ENCODE results near the gene MB. TPM values are rescaled to one million over a fixed set of nuclear protein-coding genes. Genes with fewer than 3 reads are reported as not detected.

The MB gene
- total and polyA plus RNA-seq, 12 donors = 0.35 to 32.8 (median 2.0) TPM

DNA sequence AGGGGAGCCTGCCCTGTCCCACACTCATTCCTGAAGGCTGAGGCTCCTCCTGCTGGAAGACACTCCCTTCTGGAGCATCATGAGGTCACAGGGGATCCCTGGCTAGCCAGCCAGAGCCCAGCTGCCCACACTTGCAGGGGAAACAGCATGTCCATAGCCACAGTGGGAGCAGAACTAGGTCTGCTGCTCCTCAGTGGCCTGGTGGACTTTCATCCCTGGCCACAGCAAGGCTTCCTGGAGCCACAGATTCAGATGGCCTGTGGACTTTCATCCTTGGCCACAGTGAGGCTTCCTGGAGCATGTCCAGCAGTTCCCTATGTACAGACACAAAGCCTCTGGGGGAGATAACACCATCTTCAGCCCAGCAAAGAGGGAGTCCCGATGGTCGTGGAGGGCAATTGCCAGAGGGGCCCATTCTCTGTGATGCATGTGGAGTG is 25.2 kb upstream of the MB start:
- intact Hi-C loops (cut with DNase I) = no loop called here
- Histone ChIP-seq H3K27me3 (no peaks in the 10 kb centered on the region), H3K4me1 (replicated peaks in 1 of 2) (peaks cover 10 to 28% of the 10 kb centered on the region in 2 donors), H3K9me3 (replicated peaks in 1 of 3) (no peaks in the 10 kb centered on the region), H3K4me3 (no peak overlapping the region), H3K36me3 (replicated peaks in 1 of 2) (no peaks in the 10 kb centered on the region), H3K27ac (no peak overlapping the region)
- DNase-seq = peak in 4 of 7 donors; percentile 25 to 50 (median 32)
- TF ChIP-seq CTCF (IDR thresholded peaks at IDR 0.05) (no peak), POLR2A (IDR thresholded peaks at IDR 0.05) (no peak)
- WGBS, 4 donors = 70 to 80% (median 75%) methylated on average over 2 of the region's 2 CpGs; no CpG with 5 or more reads in 1 of the 4 donors

- 87 to 93% (median 90%) methylated on average over 7 of the region's 7 CpGs for WGBS, 4 donors
- H3K27ac ChIP-seq = no peak overlapping the region
These were observed 24.5 kb upstream of the MB start for GRCh38 chr22:35641494-35642120.

DNA sequence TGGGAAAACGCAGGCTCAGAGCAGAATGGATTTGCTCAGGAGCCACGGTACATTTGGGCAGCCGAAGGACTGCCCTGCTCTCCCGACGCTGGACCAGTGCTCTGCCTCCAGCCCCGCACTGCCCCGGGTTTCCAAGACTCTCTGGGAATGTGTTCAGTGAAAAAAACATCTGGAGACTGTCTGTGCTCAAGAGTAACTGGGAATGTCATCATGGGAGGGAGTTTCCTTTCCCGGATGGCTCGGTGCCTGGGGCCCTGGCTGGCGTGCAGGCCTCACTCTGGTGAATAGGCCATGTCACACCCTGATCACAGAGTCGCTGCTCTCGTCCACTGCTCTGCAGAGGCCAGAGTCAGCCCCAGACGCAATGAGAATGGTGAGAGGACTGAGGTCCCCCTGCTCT is 21.3 kb upstream of the MB start:
- H3K9me3 ChIP-seq (replicated peaks in 1 of 3) = no peaks in the 10 kb centered on the region
- intact Hi-C loops (cut with DNase I) = loop anchor here in 1 of 2 donors (10.0 kb wide), 1 partner anchor 106 kb away; no protein-coding TSS in a partner anchor
- H3K27ac ChIP-seq = peak overlapping the region in 2 of 5 donors; percentile 60 to 76
- peaks cover 0 to 16% of the 10 kb centered on the region in 2 donors for H3K4me1 ChIP-seq (replicated peaks in 1 of 2)
- TF ChIP-seq CTCF (IDR thresholded peaks at IDR 0.05) (no peak), POLR2A (IDR thresholded peaks at IDR 0.05) (no peak)
- 62 to 72% (median 64%) methylated on average over 11 to 13 of the region's 13 CpGs for WGBS, 4 donors
- no peak overlapping the region for H3K4me3 ChIP-seq
- no peaks in the 10 kb centered on the region for H3K36me3 ChIP-seq (replicated peaks in 1 of 2)
- DNase-seq = peak in 6 of 7 donors; percentile 50 to 88 (median 60)
- H3K27me3 ChIP-seq = no peaks in the 10 kb centered on the region

More at GRCh38 chr22:35641494-35642120, 24.5 kb upstream of the MB start:
- Histone ChIP-seq H3K4me1 (replicated peaks in 1 of 2) (peaks cover 2 to 20% of the 10 kb centered on the region in 2 donors), H3K4me3 (no peak overlapping the region), H3K27me3 (no peaks in the 10 kb centered on the region), H3K36me3 (replicated peaks in 1 of 2) (no peaks in the 10 kb centered on the region), H3K9me3 (replicated peaks in 1 of 3) (no peaks in the 10 kb centered on the region)
- no peak for TF ChIP-seq CTCF (IDR thresholded peaks at IDR 0.05)
- TF ChIP-seq POLR2A (IDR thresholded peaks at IDR 0.05) = no peak
- peak in 2 of 7 donors; percentile 9 to 11 for DNase-seq
- intact Hi-C loops (cut with DNase I) = no loop called here

DNA sequence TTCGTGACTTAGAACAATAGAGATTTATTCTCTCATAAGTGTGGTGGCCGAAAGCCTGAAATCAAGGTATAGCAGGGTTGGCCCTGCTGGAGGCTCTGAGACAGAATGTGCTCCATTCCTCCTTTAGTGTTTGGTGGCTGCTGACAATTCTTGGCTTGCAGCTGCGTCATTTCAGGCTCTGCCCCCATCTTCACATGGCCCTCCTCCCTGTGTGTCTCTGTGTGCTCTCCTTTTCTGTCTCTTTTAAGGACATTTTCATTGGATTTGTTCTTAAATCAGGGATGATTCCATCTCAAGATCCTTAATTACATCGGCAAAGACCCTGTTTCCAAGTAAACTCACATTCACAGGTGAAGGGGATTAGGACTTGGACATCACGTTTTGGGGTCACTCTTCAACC is 20.9 kb upstream of the MB start:
- no peaks in the 10 kb centered on the region for H3K36me3 ChIP-seq (replicated peaks in 1 of 2)
- intact Hi-C loops (cut with DNase I) = loop anchor here in 1 of 2 donors (10.0 kb wide), 1 partner anchor 107 kb away; no protein-coding TSS in a partner anchor
- no peak for TF ChIP-seq POLR2A (IDR thresholded peaks at IDR 0.05)
- TF ChIP-seq CTCF (IDR thresholded peaks at IDR 0.05) = no peak
- no peaks in the 10 kb centered on the region for H3K27me3 ChIP-seq
- H3K9me3 ChIP-seq (replicated peaks in 1 of 3) = no peaks in the 10 kb centered on the region
- peaks cover 0 to 16% of the 10 kb centered on the region in 2 donors for H3K4me1 ChIP-seq (replicated peaks in 1 of 2)
- no peak overlapping the region for H3K4me3 ChIP-seq
- WGBS, 4 donors = 69 to 82% (median 74%) methylated on average over 4 to 5 of the region's 5 CpGs
- DNase-seq = peak in 1 of 7 donors; percentile 11
- peak overlapping the region in 2 of 5 donors; percentile 60 to 76 for H3K27ac ChIP-seq
